ENCODE data around the gene PDCD11. TPM values are rescaled to one million over a fixed set of nuclear protein-coding genes. Genes with fewer than 3 reads are reported as not detected.

The PDCD11 gene
- total and polyA plus RNA-seq, 2 experiments from 2014 or later, result 14.8 to 15.5 TPM

DNA sequence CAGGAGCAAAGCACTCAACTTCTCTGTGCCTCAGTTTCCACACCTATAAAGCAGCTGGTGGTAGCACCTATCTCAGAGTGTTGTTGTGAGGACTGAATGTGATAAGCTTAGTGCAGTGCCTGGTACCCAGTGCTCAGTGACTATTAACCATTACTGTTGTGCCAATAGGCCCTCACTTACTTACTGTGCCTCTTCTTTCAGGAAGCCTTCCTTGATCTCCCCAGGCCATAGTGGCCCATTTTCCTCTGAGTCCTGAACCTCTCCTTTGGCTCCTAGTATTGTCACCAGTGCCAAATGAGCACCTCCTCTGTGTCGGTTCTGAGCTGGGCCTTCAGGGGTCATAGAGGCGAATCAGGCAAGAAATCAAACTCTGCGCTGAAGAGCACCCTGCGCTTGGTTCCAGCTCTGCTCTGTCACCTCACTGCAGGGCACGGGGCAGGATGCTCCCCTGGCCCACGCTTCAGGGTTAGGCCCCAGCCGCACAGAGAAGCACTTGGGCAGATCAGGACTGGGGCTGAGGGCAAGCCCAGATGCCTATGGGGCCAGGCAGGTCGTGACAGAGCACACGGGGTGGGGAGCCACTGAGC lies 59.7 kb downstream of the PDCD11 start:
- H4K20me1 ChIP-seq (ENCODE audit: insufficient read depth, poor library complexity, severe bottlenecking), result no peaks in the 10 kb centered on the region
- no peaks in the 10 kb centered on the region for H3K9me3 ChIP-seq (ENCODE audit: low read depth)
- no peak for DNase-seq (ENCODE audit: low spot score)
- H3K4me1 ChIP-seq (ENCODE audit: insufficient read depth), result no peaks in the 10 kb centered on the region
- H2AFZ ChIP-seq, result no peak overlapping the region
- H3K9me2 ChIP-seq (replicated peaks; ENCODE audit: insufficient read depth), result no peaks in the 10 kb centered on the region
- H3K4me2 ChIP-seq, result no peak overlapping the region
- TF ChIP-seq CTCF (IDR thresholded peaks at IDR 0.05; ENCODE audit: poor library complexity) (no peak), EZH2phosphoT487 (IDR thresholded peaks at IDR 0.05; ENCODE audit: low read depth, severe bottlenecking, unreplicated experiment) (no peak), EZH2 (IDR thresholded peaks at IDR 0.05; ENCODE audit: borderline replicate concordance) (no peak)
- no peak overlapping the region for H3K4me3 ChIP-seq
- H3K79me2 ChIP-seq, result no peaks in the 10 kb centered on the region
- H3K27ac ChIP-seq, result no peak overlapping the region
- no peaks in the 10 kb centered on the region for H3K36me3 ChIP-seq (replicated peaks; ENCODE audit: insufficient read depth, low read depth)
- WGBS (ENCODE audit: low lambda C conversion rate, missing lambda C conversion rate), result 93% methylated on average over 9 of the region's 9 CpGs
- no peaks in the 10 kb centered on the region for H3K27me3 ChIP-seq

- H3K27ac ChIP-seq, result no peak overlapping the region
- H3K4me1 ChIP-seq (ENCODE audit: insufficient read depth), result no peaks in the 10 kb centered on the region
- H3K9me3 ChIP-seq (ENCODE audit: low read depth), result no peaks in the 10 kb centered on the region
- no peaks in the 10 kb centered on the region for H4K20me1 ChIP-seq (ENCODE audit: insufficient read depth, poor library complexity, severe bottlenecking)
- no peak overlapping the region for H3K4me3 ChIP-seq
- no peak for TF ChIP-seq EZH2 (IDR thresholded peaks at IDR 0.05; ENCODE audit: borderline replicate concordance)
- no peak for TF ChIP-seq CTCF (IDR thresholded peaks at IDR 0.05; ENCODE audit: poor library complexity)
- TF ChIP-seq EZH2phosphoT487 (IDR thresholded peaks at IDR 0.05; ENCODE audit: low read depth, severe bottlenecking, unreplicated experiment), result no peak
- DNase-seq (ENCODE audit: low spot score), result no peak
- no peaks in the 10 kb centered on the region for H3K27me3 ChIP-seq
- H2AFZ ChIP-seq, result no peak overlapping the region
- H3K36me3 ChIP-seq (replicated peaks; ENCODE audit: insufficient read depth, low read depth), result no peaks in the 10 kb centered on the region
- no peaks in the 10 kb centered on the region for H3K79me2 ChIP-seq
- no peak overlapping the region for H3K4me2 ChIP-seq
- H3K9me2 ChIP-seq (replicated peaks; ENCODE audit: insufficient read depth), result no peaks in the 10 kb centered on the region
- WGBS (ENCODE audit: low lambda C conversion rate, missing lambda C conversion rate), result 82% methylated on average over 8 of the region's 8 CpGs
Measured at GRCh38 chr10:103457176-103457712, 60.8 kb downstream of the PDCD11 start.

DNA sequence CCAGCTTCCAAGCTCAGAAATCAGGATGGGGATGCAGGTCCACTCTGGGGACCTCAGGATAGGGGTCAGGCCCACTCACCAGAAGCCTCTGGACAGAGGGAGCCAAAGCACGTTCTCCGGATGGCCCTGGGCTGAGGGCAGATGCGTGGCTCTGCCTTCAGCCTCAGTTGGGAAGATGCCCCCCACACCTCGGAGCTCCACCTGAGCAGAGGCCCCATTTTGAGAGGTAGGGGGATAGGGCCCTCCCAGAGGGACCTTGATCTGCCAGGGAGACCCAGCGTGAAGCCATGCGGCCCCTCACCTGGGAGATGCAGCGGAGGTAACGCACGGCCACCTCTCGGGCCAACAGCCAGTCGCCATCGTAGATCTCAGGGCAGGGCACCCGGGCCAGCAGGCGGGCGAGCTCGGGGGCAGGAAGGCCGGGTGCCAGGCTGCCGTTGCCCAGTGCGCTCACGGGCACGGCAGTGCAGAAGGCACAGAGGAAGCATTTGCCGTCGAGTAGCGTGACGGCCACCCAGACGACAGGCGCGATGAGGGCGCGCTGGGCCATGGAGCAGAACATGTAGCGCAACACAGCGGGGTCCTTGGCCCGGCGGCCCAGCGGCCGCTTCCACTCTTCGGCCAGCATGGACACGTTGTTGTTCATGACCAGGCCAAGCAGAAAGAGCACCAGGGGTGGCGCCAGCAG lies 61.6 kb downstream of the PDCD11 start:
- no peaks in the 10 kb centered on the region for H3K79me2 ChIP-seq
- no peaks in the 10 kb centered on the region for H3K36me3 ChIP-seq (replicated peaks; ENCODE audit: insufficient read depth, low read depth)
- no peaks in the 10 kb centered on the region for H3K27me3 ChIP-seq
- no peak overlapping the region for H3K27ac ChIP-seq
- TF ChIP-seq EZH2 (IDR thresholded peaks at IDR 0.05; ENCODE audit: borderline replicate concordance), result no peak
- no peak for TF ChIP-seq CTCF (IDR thresholded peaks at IDR 0.05; ENCODE audit: poor library complexity)
- TF ChIP-seq EZH2phosphoT487 (IDR thresholded peaks at IDR 0.05; ENCODE audit: low read depth, severe bottlenecking, unreplicated experiment), result no peak
- H3K9me3 ChIP-seq (ENCODE audit: low read depth), result no peaks in the 10 kb centered on the region
- H4K20me1 ChIP-seq (ENCODE audit: insufficient read depth, poor library complexity, severe bottlenecking), result no peaks in the 10 kb centered on the region
- 95% methylated on average over 39 of the region's 39 CpGs for WGBS (ENCODE audit: low lambda C conversion rate, missing lambda C conversion rate)
- H3K4me3 ChIP-seq, result no peak overlapping the region
- H2AFZ ChIP-seq, result no peak overlapping the region
- no peak overlapping the region for H3K4me2 ChIP-seq
- H3K9me2 ChIP-seq (replicated peaks; ENCODE audit: insufficient read depth), result no peaks in the 10 kb centered on the region
- DNase-seq (ENCODE audit: low spot score), result no peak
- no peaks in the 10 kb centered on the region for H3K4me1 ChIP-seq (ENCODE audit: insufficient read depth)
